Keratinocyte (primary cell): ENCODE results near the gene RPL28. TPM values are rescaled to one million over a fixed set of nuclear protein-coding genes. Genes with fewer than 3 reads are reported as not detected.
"Not testable (repeated sequence)": the region's sequence is repeated elsewhere in the genome, so short reads cannot be mapped to it uniquely, and the experiment has no call there.

ENCODE experiments used
- DNase-seq: peaks from one replicate; pipeline ENCODE4 v3.0.0-alpha.2; 2011; ENCODE audit warnings: low read depth, missing footprints, low spot score
- FAIRE-seq: peaks from 2 replicates; lab custom pipeline; 2011; peaks lifted over from hg19 to GRCh38; lab: Jason Lieb, UNC
- H2AFZ ChIP-seq: 2 replicates; pipeline ENCODE4 v1.6.0; 2012; ENCODE audit warnings: low read length, control low read depth, inconsistent platforms; ENCODE audit not compliant: control insufficient read depth
- H3K27ac ChIP-seq: 2 replicates; pipeline ENCODE4 v1.5.1; 2011; ENCODE audit warnings: low read length; ENCODE audit not compliant: control insufficient read depth, insufficient read depth
- H3K27me3 ChIP-seq: 3 replicates; pipeline ENCODE4 v1.6.0; 2011; ENCODE audit warnings: low read length; ENCODE audit not compliant: control insufficient read depth, insufficient read depth; ENCODE audit errors: extremely low read depth
- H3K36me3 ChIP-seq, 2 experiments: 2 replicates in 1 of 2; 3 replicates in 1 of 2; pipeline ENCODE4 v1.5.1; 2011; ENCODE audit warnings: low read length in 2 of 2, mild to moderate bottlenecking in 1 of 2; ENCODE audit not compliant: control insufficient read depth in 2 of 2, insufficient read depth in 2 of 2; ENCODE audit errors: extremely low read depth in 1 of 2
- H3K4me1 ChIP-seq: 3 replicates; pipeline ENCODE4 v1.5.1; 2011; ENCODE audit warnings: low read length; ENCODE audit not compliant: control insufficient read depth, insufficient read depth; ENCODE audit errors: extremely low read depth
- H3K4me2 ChIP-seq: 3 replicates; pipeline ENCODE4 v1.6.0; 2011; ENCODE audit warnings: low read depth, low read length; ENCODE audit not compliant: control insufficient read depth, insufficient read depth; ENCODE audit errors: extremely low read depth
- H3K4me3 ChIP-seq, 3 experiments: fragments of 200-600 bp in 1 of 3; sonication (generic) in 1 of 3; 2 replicates in 2 of 3; 3 replicates in 1 of 3; pipeline ENCODE4 v1.5.1; 2011 to 2016; ENCODE audit warnings: low read length in 3 of 3, mild to moderate bottlenecking in 3 of 3, control low read depth in 2 of 3, inconsistent platforms in 1 of 3, low read depth in 1 of 3, mixed read lengths in 1 of 3, mixed run types in 1 of 3, moderate library complexity in 1 of 3; ENCODE audit not compliant: control insufficient read depth in 2 of 3, insufficient read depth in 2 of 3; ENCODE audit errors: extremely low read depth in 1 of 3
- H3K79me2 ChIP-seq: 2 replicates; pipeline ENCODE4 v1.6.0; 2012; ENCODE audit warnings: low read length; ENCODE audit not compliant: control insufficient read depth, insufficient read depth
- H3K9ac ChIP-seq: 3 replicates; pipeline ENCODE4 v1.6.0; 2011; ENCODE audit warnings: low read length; ENCODE audit not compliant: control insufficient read depth, insufficient read depth; ENCODE audit errors: extremely low read depth
- H3K9me1 ChIP-seq: 3 replicates; pipeline ENCODE4 v1.6.0; 2011; ENCODE audit warnings: low read length; ENCODE audit not compliant: control insufficient read depth, insufficient read depth; ENCODE audit errors: extremely low read depth
- H3K9me3 ChIP-seq: 2 replicates; pipeline ENCODE4 v1.5.1; 2012; ENCODE audit warnings: low read depth, low read length; ENCODE audit not compliant: control insufficient read depth
- H4K20me1 ChIP-seq: 3 replicates; pipeline ENCODE4 v1.6.0; 2011; ENCODE audit warnings: low read length; ENCODE audit not compliant: control insufficient read depth, insufficient read depth; ENCODE audit errors: extremely low read depth
- CTCF ChIP-seq, 3 experiments: IDR thresholded peaks in 1 of 3; conservative IDR thresholded peaks in 1 of 3; optimal IDR thresholded peaks in 1 of 3; 2 replicates in 2 of 3; 3 replicates in 1 of 3; pipeline versions ENCODE3 to v1.5.1; 2011; ENCODE audit warnings: low read length in 3 of 3, mild to moderate bottlenecking in 3 of 3, moderate library complexity in 2 of 3, control low read depth in 1 of 3, inconsistent platforms in 1 of 3; ENCODE audit not compliant: insufficient read depth in 2 of 3; ENCODE audit errors: extremely low read depth in 1 of 3
- EZH2 ChIP-seq: IDR thresholded peaks from one replicate; pipeline ENCODE4 v1.6.1; 2012; ENCODE audit warnings: inconsistent platforms, mild to moderate bottlenecking, low read length, moderate library complexity
- dilution Hi-C: fragments of 300-500 bp; cut with MboI; formaldehyde crosslinking; loops from one replicate; pipeline ENCODE4 v1.7.0; 2020; ENCODE audit warnings: low sequenced_read_pairs; ENCODE audit not compliant: extremely low pct_ligation_motif_present
- polyA plus RNA-seq, 5 experiments: library from polyadenylated mRNA; depleted of rRNA in 3 of 5; stranded (reverse) in 3 of 5; stranded (forward) in 1 of 5; unstranded in 1 of 5; fragments of >200 nt; gene quantifications; 1 replicate in 1 of 5; 2 replicates in 3 of 5; 3 replicates in 1 of 5; pipeline versions ENCODE4 v1.2.1 to v1.2.3, GENCODE V29; 2011 to 2012; ENCODE audit warnings: missing spikeins in 2 of 5, low read depth in 1 of 5, low replicate concordance in 1 of 5

Gene RPL28
- polyA plus RNA-seq, 1 donor (not counting 4 experiments of a cell fraction or from before 2014, with no cell fraction given) = 282 TPM

- DNase-seq (no peak), FAIRE-seq (no peak)
- H2AFZ ChIP-seq = no peak overlapping the region
- H4K20me1 ChIP-seq = peaks cover 2% of the 10 kb centered on the region
- H3K36me3 ChIP-seq = peaks cover 18 to 19% of the 10 kb centered on the region in 2 experiments
- no peak overlapping the region for H3K4me3 ChIP-seq
- TF ChIP-seq CTCF (optimal IDR thresholded peaks at IDR 0.05 in 1 of 3, IDR thresholded peaks at IDR 0.05 in 1 of 3, conservative IDR thresholded peaks at IDR 0.05 in 1 of 3; ENCODE audit: extremely low read depth in 1 of 3, insufficient read depth in 2 of 3, low read length in 3 of 3) = no peak
- no peak for TF ChIP-seq EZH2
- H3K27ac ChIP-seq = no peak overlapping the region
- H3K9me3 ChIP-seq = no peaks in the 10 kb centered on the region
- H3K27me3 ChIP-seq = no peaks in the 10 kb centered on the region
- H3K9ac ChIP-seq = no peak overlapping the region
- no peak overlapping the region for H3K4me2 ChIP-seq
- H3K79me2 ChIP-seq = peaks cover 12% of the 10 kb centered on the region
- dilution Hi-C loops = no loop called here
- H3K4me1 ChIP-seq = peaks cover 4% of the 10 kb centered on the region
- no peaks in the 10 kb centered on the region for H3K9me1 ChIP-seq
Observed at GRCh38 chr19:55398200-55398925, 12.6 kb downstream of the RPL28 start.

GRCh38 chr19:55400281-55401087, 14.8 kb downstream of the RPL28 start:
- TF ChIP-seq EZH2 = no peak
- TF ChIP-seq CTCF (optimal IDR thresholded peaks at IDR 0.05 in 1 of 3, IDR thresholded peaks at IDR 0.05 in 1 of 3, conservative IDR thresholded peaks at IDR 0.05 in 1 of 3; ENCODE audit: extremely low read depth in 1 of 3, insufficient read depth in 2 of 3, low read length in 3 of 3) = no peak
- Histone ChIP-seq H3K9ac (no peak overlapping the region), H3K79me2 (peaks cover 26% of the 10 kb centered on the region), H3K4me2 (no peak overlapping the region), H3K27ac (no peak overlapping the region), H2AFZ (no peak overlapping the region), H3K9me3 (no peaks in the 10 kb centered on the region), H3K4me3 (no peak overlapping the region), H3K27me3 (no peaks in the 10 kb centered on the region), H3K9me1 (no peaks in the 10 kb centered on the region), H3K36me3 (peaks cover 23 to 28% of the 10 kb centered on the region in 2 experiments), H4K20me1 (peaks cover 5% of the 10 kb centered on the region), H3K4me1 (peaks cover 5% of the 10 kb centered on the region)
- FAIRE-seq (no peak), DNase-seq (no peak)
- dilution Hi-C loops = no loop called here

GRCh38 chr19:55401390-55401789, 15.7 kb downstream of the RPL28 start:
- H3K27ac ChIP-seq, H3K4me2 ChIP-seq, DNase-seq, H3K9me1 ChIP-seq, dilution Hi-C loops, H2AFZ ChIP-seq, H3K4me3 ChIP-seq, H3K27me3 ChIP-seq, H3K9ac ChIP-seq, H3K9me3 ChIP-seq, FAIRE-seq: not testable (repeated sequence)
- H3K36me3 ChIP-seq = peaks cover 27 to 37% of the 10 kb centered on the region in 2 experiments
- H3K4me1 ChIP-seq = peaks cover 14% of the 10 kb centered on the region
- H3K79me2 ChIP-seq = peaks cover 35% of the 10 kb centered on the region
- peaks cover 11% of the 10 kb centered on the region for H4K20me1 ChIP-seq
